ENCODE measurements around the gene MAN1C1. TPM values are rescaled to one million over a fixed set of nuclear protein-coding genes. Genes with fewer than 3 reads are reported as not detected.
A peak's percentile ranks its signal among the peaks of the same experiment; 100 is the strongest.

Gene MAN1C1
- total RNA-seq, 2 experiments from 2014 or later: 3.7 to 4.4 TPM

DNA sequence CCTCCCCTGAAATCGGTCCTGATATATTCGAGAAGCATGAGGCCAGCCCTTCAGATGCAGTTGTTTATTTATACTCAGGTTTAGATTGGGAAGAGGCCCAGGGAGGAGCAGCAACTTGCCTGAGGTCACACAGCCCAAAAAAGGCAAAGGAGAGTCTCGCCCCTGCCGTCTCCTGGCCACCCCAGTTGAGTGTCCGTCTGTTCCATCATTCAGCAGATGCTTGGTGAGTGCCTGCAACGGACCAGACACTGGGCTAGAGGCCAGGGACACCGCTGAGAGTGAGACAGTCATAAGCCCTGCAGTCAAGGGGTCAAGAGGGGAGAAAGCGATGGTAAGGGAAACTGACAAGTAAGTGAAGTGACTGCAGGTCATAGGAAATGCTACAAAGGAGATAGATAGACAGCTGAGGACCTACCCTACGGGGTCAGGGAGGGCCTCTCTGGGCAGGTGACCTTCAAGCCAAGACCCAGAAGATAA is 168.0 kb downstream of the MAN1C1 start:
- H3K36me3 Mint-ChIP-seq (ENCODE audit: low read depth): no peaks in the 10 kb centered on the region
- H3K4me1 Mint-ChIP-seq (ENCODE audit: low read depth): peaks cover 2% of the 10 kb centered on the region
- no peaks in the 10 kb centered on the region for H3K27me3 Mint-ChIP-seq
- no peak for DNase-seq
- ATAC-seq: no peak
- intact Hi-C loops (cut with micrococcal nuclease): no loop called here
- H3K27ac Mint-ChIP-seq: no peak overlapping the region
- TF ChIP-seq, protein P1, sequence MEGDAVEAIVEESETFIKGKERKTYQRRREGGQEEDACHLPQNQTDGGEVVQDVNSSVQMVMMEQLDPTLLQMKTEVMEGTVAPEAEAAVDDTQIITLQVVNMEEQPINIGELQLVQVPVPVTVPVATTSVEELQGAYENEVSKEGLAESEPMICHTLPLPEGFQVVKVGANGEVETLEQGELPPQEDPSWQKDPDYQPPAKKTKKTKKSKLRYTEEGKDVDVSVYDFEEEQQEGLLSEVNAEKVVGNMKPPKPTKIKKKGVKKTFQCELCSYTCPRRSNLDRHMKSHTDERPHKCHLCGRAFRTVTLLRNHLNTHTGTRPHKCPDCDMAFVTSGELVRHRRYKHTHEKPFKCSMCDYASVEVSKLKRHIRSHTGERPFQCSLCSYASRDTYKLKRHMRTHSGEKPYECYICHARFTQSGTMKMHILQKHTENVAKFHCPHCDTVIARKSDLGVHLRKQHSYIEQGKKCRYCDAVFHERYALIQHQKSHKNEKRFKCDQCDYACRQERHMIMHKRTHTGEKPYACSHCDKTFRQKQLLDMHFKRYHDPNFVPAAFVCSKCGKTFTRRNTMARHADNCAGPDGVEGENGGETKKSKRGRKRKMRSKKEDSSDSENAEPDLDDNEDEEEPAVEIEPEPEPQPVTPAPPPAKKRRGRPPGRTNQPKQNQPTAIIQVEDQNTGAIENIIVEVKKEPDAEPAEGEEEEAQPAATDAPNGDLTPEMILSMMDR (IDR thresholded peaks at IDR 0.05): no peak
- no peaks in the 10 kb centered on the region for H3K9me3 Mint-ChIP-seq
- no peak overlapping the region for H3K4me3 Mint-ChIP-seq
- ChIA-PET CTCF (no interaction called here), POLR2A (interaction anchor here (0.6 kb wide), 1 partner anchor 213 kb away, joined by 3 read pairs; no protein-coding TSS in a partner anchor)

DNA sequence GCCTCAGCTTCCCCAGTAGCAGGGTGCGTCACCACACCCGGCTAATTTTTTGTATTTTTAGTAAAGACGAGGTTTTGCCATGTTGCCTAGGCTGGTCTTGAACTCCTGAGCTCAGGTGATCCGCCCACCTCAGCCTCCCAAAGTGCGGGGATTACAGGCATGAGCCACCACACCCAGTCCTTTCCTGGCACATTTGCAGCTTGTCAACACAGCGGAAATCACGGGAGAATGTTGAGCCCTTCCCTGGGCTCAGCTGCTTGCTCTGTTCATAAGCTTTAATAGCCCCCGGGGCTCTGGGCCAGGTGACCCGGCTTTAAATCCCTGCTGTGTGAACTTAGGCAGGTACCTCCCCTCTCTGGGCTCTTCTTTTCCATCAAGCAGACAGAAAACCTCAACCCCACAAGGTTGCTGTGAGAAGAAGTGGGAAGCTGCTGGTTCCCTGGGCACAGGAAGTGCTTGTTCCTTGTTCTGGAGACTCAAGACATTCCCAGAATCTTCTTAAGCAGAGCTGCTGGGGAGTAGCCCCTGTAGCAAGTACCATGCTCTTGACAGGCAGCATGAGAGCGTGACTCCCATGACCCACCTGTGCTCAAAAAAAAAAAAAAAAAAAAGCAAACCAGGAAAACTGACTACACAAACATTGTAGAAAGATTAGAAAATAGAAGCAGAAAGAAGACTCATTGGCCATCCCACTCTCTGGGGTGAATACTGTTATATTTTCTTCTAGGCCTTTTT is 168.9 kb downstream of the MAN1C1 start:
- H3K4me3 Mint-ChIP-seq: no peak overlapping the region
- ChIA-PET POLR2A (no interaction called here), CTCF (interaction anchor here (0.6 kb wide), 1 partner anchor 8 kb away, joined by 3 read pairs; no protein-coding TSS in a partner anchor)
- ATAC-seq (no peak), DNase-seq (no peak)
- H3K27me3 Mint-ChIP-seq: no peaks in the 10 kb centered on the region
- intact Hi-C loops (cut with micrococcal nuclease): no loop called here
- H3K36me3 Mint-ChIP-seq (ENCODE audit: low read depth): no peaks in the 10 kb centered on the region
- H3K4me1 Mint-ChIP-seq (ENCODE audit: low read depth): peaks cover 2% of the 10 kb centered on the region
- TF ChIP-seq, protein P1 (IDR thresholded peaks at IDR 0.05): no peak
- H3K27ac Mint-ChIP-seq: no peak overlapping the region
- H3K9me3 Mint-ChIP-seq: no peaks in the 10 kb centered on the region

DNA sequence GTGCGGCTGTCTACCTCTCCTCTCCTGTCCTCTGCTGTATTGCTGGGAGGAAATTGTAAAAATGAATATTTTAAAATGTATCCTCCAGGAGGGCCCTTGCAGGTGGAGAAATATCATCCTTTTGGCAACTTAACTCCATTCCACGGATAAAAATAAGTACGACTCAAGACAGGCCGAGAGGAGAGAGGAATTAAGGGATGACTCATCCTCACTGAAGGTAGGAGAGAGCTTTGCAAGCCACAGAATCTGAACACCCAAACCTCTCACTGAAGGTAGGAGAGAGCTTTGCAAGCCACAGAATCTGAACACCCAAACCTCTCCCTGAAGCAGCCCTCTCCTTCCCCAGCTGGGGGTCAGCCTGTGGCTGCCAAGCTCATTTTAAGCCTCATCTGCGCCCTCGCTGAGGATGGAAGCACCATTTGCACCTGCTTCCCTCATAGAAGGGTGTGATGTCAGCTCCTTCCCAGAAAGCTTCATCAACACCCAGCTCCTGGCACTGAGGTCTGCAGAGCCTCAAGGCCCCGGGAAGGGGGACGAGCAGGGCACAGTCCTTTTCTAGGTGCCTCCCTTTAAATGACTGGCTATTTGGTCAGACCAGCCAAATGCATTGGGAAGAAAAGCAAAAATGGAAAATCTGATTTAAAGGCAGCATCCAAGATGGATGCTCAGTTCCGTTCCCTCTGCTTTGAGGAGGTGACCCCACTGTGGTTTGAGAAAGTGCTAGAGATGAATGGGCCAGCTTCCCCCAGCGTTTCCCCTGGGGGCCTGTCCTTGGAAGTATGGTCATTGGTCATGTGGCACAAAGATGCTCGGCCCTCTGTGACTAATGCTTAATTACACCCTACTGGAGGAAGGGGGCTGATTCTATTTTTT is 170.5 kb downstream of the MAN1C1 start:
- ATAC-seq (peak; percentile 34), DNase-seq (no peak)
- no peaks in the 10 kb centered on the region for H3K36me3 Mint-ChIP-seq (ENCODE audit: low read depth)
- TF ChIP-seq, protein P1 (IDR thresholded peaks at IDR 0.05): no peak
- ChIA-PET POLR2A (interaction anchor here (1.0 to 1.5 kb wide), 2 partner anchors 13 to 215 kb away, joined by 3 read pairs; no protein-coding TSS in a partner anchor), CTCF (interaction anchor here (0.7 to 2.5 kb wide), 6 partner anchors 9 to 111 kb away, joined by 3 to 14 read pairs (median 4); partner anchors contain the start of gene SELENON)
- H3K9me3 Mint-ChIP-seq: no peaks in the 10 kb centered on the region
- H3K4me1 Mint-ChIP-seq (ENCODE audit: low read depth): peaks cover 2% of the 10 kb centered on the region
- no peak overlapping the region for H3K27ac Mint-ChIP-seq
- no peaks in the 10 kb centered on the region for H3K27me3 Mint-ChIP-seq
- intact Hi-C loops (cut with micrococcal nuclease): no loop called here
- H3K4me3 Mint-ChIP-seq: no peak overlapping the region

DNA sequence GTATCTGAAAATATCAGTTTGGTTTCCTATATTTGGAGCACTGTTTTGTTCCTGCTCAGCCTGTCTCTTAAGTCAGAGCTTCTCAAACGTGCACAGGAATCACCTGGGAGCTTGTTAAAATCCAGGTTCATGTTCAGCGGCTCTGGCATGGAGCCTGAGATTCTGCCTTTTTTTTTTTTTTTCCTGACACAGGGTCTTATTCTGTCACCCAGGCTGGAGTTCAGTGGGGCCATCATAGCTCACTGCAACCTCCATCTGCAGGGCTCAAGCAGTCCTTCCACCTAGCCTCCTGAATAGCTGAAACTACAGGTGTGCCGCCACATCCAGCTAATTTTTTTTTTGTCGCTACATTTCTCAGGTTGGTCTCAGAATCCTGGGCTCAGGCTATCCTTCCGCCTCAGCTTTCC is 171.2 kb downstream of the MAN1C1 start:
- DNase-seq (no peak), ATAC-seq (no peak)
- CTCF ChIA-PET: interaction anchor here (0.7 to 2.5 kb wide), 4 partner anchors 9 to 112 kb away, joined by 3 to 14 read pairs (median 4); partner anchors contain the start of gene SELENON
- TF ChIP-seq, protein P1 (IDR thresholded peaks at IDR 0.05): no peak
- no peaks in the 10 kb centered on the region for H3K27me3 Mint-ChIP-seq
- H3K4me3 Mint-ChIP-seq: no peak overlapping the region
- H3K9me3 Mint-ChIP-seq: no peaks in the 10 kb centered on the region
- POLR2A ChIA-PET: interaction anchor here (1.0 to 1.5 kb wide), 2 partner anchors 14 to 216 kb away, joined by 3 read pairs; no protein-coding TSS in a partner anchor
- peaks cover 2% of the 10 kb centered on the region for H3K4me1 Mint-ChIP-seq (ENCODE audit: low read depth)
- H3K27ac Mint-ChIP-seq: no peak overlapping the region
- intact Hi-C loops (cut with micrococcal nuclease): no loop called here
- H3K36me3 Mint-ChIP-seq (ENCODE audit: low read depth): no peaks in the 10 kb centered on the region
